B cell (primary cell): ENCODE measurements around the gene BATF2. TPM values are rescaled to one million over a fixed set of nuclear protein-coding genes. Genes with fewer than 3 reads are reported as not detected.

ENCODE experiments used
- ATAC-seq: fragments of 200-7000 bp; cut with Tn5 transposase; one replicate; pipeline ENCODE4 v1.10.0; 2021; ENCODE audit warnings: low read depth, mild to moderate bottlenecking, moderate number of reproducible peaks, moderate library complexity
- CTCF ChIA-PET: fragments of 350-600 bp; sonication (Branson Sonifier 250); formaldehyde crosslinking; loops from one replicate; lab custom pipeline; 2021; ENCODE audit warnings: antibody characterized with exemption, inconsistent platforms; lab: Charles Lee
- POLR2A ChIA-PET: fragments of 350-600 bp; sonication (Branson Sonifier 250); formaldehyde crosslinking; loops from one replicate; lab custom pipeline; 2021; ENCODE audit warnings: antibody characterized with exemption; lab: Charles Lee
- DNase-seq: peaks from one replicate; pipeline ENCODE4 v3.0.0; 2013
- H2AFZ ChIP-seq: 2 replicates; pipeline ENCODE4 v1.6.1; 2012; ENCODE audit warnings: mild to moderate bottlenecking, low read depth, low read length; ENCODE audit not compliant: insufficient read depth, poor library complexity, severe bottlenecking
- H3K27ac ChIP-seq, 2 donors: 1 replicate in 1 of 2; 2 replicates in 1 of 2; pipeline ENCODE4 v1.5.1; 2012 to 2013; ENCODE audit warnings: low read length in 2 of 2, mild to moderate bottlenecking in 2 of 2, moderate library complexity in 1 of 2
- H3K27me3 ChIP-seq, 4 experiments: fragments of 200-600 bp in 1 of 4; sonication (generic) in 1 of 4; replicated peaks in 1 of 4; 1 replicate in 2 of 4; 2 replicates in 2 of 4; pipeline versions ENCODE4 v1.6.1 to v1.7.0; 2013 to 2016; ENCODE audit warnings: low read length in 3 of 4, mild to moderate bottlenecking in 2 of 4, mixed read lengths in 1 of 4, moderate library complexity in 1 of 4; ENCODE audit not compliant: insufficient read depth in 4 of 4, control insufficient read depth in 3 of 4; ENCODE audit errors: control extremely low read depth in 1 of 4
- H3K36me3 ChIP-seq, 2 experiments: replicated peaks in 1 of 2; 1 replicate in 1 of 2; 2 replicates in 1 of 2; pipeline versions ENCODE4 v1.6.1 to v1.7.1; 2013; ENCODE audit warnings: low read length in 1 of 2; ENCODE audit not compliant: insufficient read depth in 2 of 2, control insufficient read depth in 1 of 2; ENCODE audit errors: control extremely low read depth in 1 of 2, extremely low read depth in 1 of 2
- H3K4me1 ChIP-seq, 2 donors: fragments of 200-600 bp in 1 of 2; sonication (generic) in 1 of 2; 1 replicate in 1 of 2; 2 replicates in 1 of 2; pipeline versions ENCODE4 v1.5.1 to v1.6.1; 2013 to 2017; ENCODE audit warnings: low read length in 2 of 2; ENCODE audit not compliant: control insufficient read depth in 2 of 2, insufficient read depth in 2 of 2
- H3K4me2 ChIP-seq: replicated peaks from 2 replicates; pipeline ENCODE3; 2012; ENCODE audit warnings: mild to moderate bottlenecking, low read depth, low read length; ENCODE audit not compliant: poor library complexity, severe bottlenecking
- H3K4me3 ChIP-seq, 5 experiments: fragments of 200-600 bp in 1 of 5; sonication (generic) in 1 of 5; 1 replicate in 3 of 5; 2 replicates in 2 of 5; pipeline versions ENCODE4 v1.5.1 to v1.7.0; 2011 to 2016; ENCODE audit warnings: low read length in 4 of 5, mild to moderate bottlenecking in 4 of 5, low read depth in 2 of 5, control low read depth in 1 of 5, moderate library complexity in 1 of 5; ENCODE audit not compliant: insufficient read depth in 1 of 5; ENCODE audit errors: control extremely low read depth in 1 of 5, extremely low read depth in 1 of 5
- H3K79me2 ChIP-seq: fragments of 200-600 bp; sonication (generic); one replicate; pipeline ENCODE4 v1.6.0; 2016; ENCODE audit warnings: low read length; ENCODE audit not compliant: control insufficient read depth, insufficient read depth
- H3K9ac ChIP-seq: fragments of 200-600 bp; sonication (generic); 2 replicates; pipeline ENCODE4 v1.6.1; 2017; ENCODE audit warnings: mild to moderate bottlenecking, low read length, moderate library complexity
- H3K9me3 ChIP-seq, 3 donors: one replicate each; pipeline versions ENCODE4 v1.6.1 to v1.7.1; 2013; ENCODE audit warnings: low read length in 2 of 3; ENCODE audit not compliant: control insufficient read depth in 2 of 3, insufficient read depth in 1 of 3; ENCODE audit errors: control extremely low read depth in 1 of 3
- H4K20me1 ChIP-seq: 2 replicates; pipeline ENCODE4 v1.6.0; 2012; ENCODE audit warnings: mild to moderate bottlenecking, low read length; ENCODE audit not compliant: insufficient read depth, control insufficient read depth, poor library complexity, severe bottlenecking
- H3K27ac Mint-ChIP-seq: one replicate; pipeline ENCODE4 v1.8.0; 2021; ENCODE audit warnings: mixed read lengths
- H3K27me3 Mint-ChIP-seq: one replicate; pipeline ENCODE4 v1.8.0; 2021; ENCODE audit warnings: mixed read lengths
- H3K4me1 Mint-ChIP-seq: one replicate; pipeline ENCODE4 v1.8.0; 2021; ENCODE audit warnings: mixed read lengths
- H3K4me3 Mint-ChIP-seq: one replicate; pipeline ENCODE4 v1.8.0; 2021; ENCODE audit warnings: mixed read lengths
- H3K9me3 Mint-ChIP-seq: one replicate; pipeline ENCODE4 v1.8.0; 2022; ENCODE audit warnings: mixed read lengths; ENCODE audit not compliant: insufficient read depth
- EZH2 ChIP-seq: IDR thresholded peaks from 2 replicates; pipeline ENCODE4 v1.6.1; 2012; ENCODE audit warnings: borderline replicate concordance, low read depth, mild to moderate bottlenecking, moderate library complexity, low read length; ENCODE audit not compliant: insufficient read depth, poor library complexity, severe bottlenecking
- WGBS: methylation state at CpG from one replicate; pipeline ENCODE4 v1.1.5; 2013; ENCODE audit warnings: missing lambda C conversion rate; ENCODE audit not compliant: insufficient coverage; 5-methylcytosine and 5-hydroxymethylcytosine counted together
- intact Hi-C: fragments of 100-400 bp; cut with micrococcal nuclease; formaldehyde crosslinking; loops from one replicate; pipeline ENCODE4 v1.10.0; 2022
- polyA plus RNA-seq: library from polyadenylated mRNA; depleted of rRNA; stranded (reverse); fragments of >200 nt; gene quantifications from 2 replicates; pipeline ENCODE4 v1.2.3, GENCODE V29; 2012
- small RNA-seq: library from RNA; depleted of rRNA; stranded (forward); fragments of <200 nt; gene quantifications from one replicate; pipeline ENCODE3, GENCODE V24; 2012; ENCODE audit warnings: low replicate concordance, low read depth; ENCODE audit not compliant: insufficient read length
- total RNA-seq, 2 donors: library from RNA; stranded (reverse); fragments of 120-200 nt in 1 of 2; gene quantifications; 1 replicate in 1 of 2; 2 replicates in 1 of 2; pipeline versions ENCODE4 v1.2.3 to v1.2.4, GENCODE V29; 2013 to 2022
- TF ChIP-seq, protein P1 (sequence below): fragments of 200-600 bp; IDR thresholded peaks from one replicate; pipeline ENCODE4 v1.8.0; 2022; ENCODE audit warnings: antibody characterized with exemption, mild to moderate bottlenecking

Gene BATF2
- total and polyA plus RNA-seq, 2 donors (not counting 1 experiment from before 2014, with no cell fraction given), result 0.62 to 1.7 TPM

DNA sequence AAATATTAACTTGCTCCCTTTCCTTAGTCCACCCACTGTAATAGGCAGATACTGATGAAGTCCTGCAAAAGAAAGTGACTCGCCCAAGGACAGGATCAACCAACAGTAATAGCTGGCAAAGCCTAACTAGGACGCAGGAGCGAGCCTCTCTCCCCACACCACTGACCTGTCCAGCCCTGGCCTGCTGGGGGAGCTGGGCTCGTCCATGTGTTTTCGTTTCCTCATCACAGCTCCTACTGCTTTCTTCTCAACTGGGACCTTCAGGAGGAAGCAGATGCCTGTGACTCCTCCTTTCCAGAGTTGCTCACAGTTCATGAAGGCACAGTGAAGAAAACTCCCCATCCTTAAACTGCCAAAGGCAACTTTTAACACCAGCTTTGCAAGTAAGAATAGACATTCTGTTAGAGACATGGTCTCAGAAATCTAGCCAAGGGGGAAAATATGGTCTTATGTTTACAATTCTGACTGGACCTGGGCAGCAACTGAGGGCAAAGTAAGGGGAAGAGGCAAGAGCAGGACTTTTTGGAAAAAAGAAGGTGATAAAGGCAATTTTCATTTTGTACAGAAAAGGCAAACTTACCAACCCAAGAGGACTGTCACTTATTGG is 49.5 kb downstream of the BATF2 start:
- H3K4me1 Mint-ChIP-seq, result no peaks in the 10 kb centered on the region
- Histone ChIP-seq H3K9ac (no peak overlapping the region), H3K36me3 (no peaks in the 10 kb centered on the region), H3K4me3 (no peak overlapping the region), H3K4me2 (no peak overlapping the region), H3K27ac (no peak overlapping the region), H4K20me1 (no peaks in the 10 kb centered on the region), H3K27me3 (peaks cover 0 to 3% (median 0%) of the 10 kb centered on the region in 4 experiments), H3K79me2 (no peaks in the 10 kb centered on the region), H3K9me3 (no peaks in the 10 kb centered on the region), H3K4me1 (peaks cover 0 to 4% of the 10 kb centered on the region in 2 donors), H2AFZ (no peak overlapping the region)
- no peak for DNase-seq
- no peak for TF ChIP-seq EZH2
- TF ChIP-seq, protein P1, sequence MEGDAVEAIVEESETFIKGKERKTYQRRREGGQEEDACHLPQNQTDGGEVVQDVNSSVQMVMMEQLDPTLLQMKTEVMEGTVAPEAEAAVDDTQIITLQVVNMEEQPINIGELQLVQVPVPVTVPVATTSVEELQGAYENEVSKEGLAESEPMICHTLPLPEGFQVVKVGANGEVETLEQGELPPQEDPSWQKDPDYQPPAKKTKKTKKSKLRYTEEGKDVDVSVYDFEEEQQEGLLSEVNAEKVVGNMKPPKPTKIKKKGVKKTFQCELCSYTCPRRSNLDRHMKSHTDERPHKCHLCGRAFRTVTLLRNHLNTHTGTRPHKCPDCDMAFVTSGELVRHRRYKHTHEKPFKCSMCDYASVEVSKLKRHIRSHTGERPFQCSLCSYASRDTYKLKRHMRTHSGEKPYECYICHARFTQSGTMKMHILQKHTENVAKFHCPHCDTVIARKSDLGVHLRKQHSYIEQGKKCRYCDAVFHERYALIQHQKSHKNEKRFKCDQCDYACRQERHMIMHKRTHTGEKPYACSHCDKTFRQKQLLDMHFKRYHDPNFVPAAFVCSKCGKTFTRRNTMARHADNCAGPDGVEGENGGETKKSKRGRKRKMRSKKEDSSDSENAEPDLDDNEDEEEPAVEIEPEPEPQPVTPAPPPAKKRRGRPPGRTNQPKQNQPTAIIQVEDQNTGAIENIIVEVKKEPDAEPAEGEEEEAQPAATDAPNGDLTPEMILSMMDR, result no peak
- no peaks in the 10 kb centered on the region for H3K9me3 Mint-ChIP-seq
- POLR2A ChIA-PET, result no interaction called here
- peaks cover 17% of the 10 kb centered on the region for H3K27me3 Mint-ChIP-seq
- H3K27ac Mint-ChIP-seq, result no peak overlapping the region
- intact Hi-C loops, result no loop called here
- CTCF ChIA-PET, result interaction anchor here (1.2 kb wide), 1 partner anchor 67 kb away, joined by 3 read pairs; the partner anchor contains the start of gene ARL2
- no peak overlapping the region for H3K4me3 Mint-ChIP-seq
- ATAC-seq, result no peak
- 78% methylated on average over 5 of the region's 5 CpGs for WGBS

Small RNA genes lying within 50 kb of the gene (small RNA-seq; reads per million reads assigned to genes)
- gene MIR6879 (not detected), gene SNX15 (not detected)

Other genes with a start within 250 kb of the BATF2 start
- gene PYGM, start 237.0 kb downstream of the BATF2 start, total RNA-seq, result 9.1 and 9.3 TPM in 2 replicates
- gene PYGM, start 237.0 kb downstream of the BATF2 start, polyA plus RNA-seq, result 9.6 and 13.2 TPM in 2 replicates
- 914 and 931 TPM in 2 replicates for gene SF1, start 218.4 kb downstream of the BATF2 start, total RNA-seq
- 369 and 714 TPM in 2 replicates for gene SF1, start 218.4 kb downstream of the BATF2 start, polyA plus RNA-seq
- 118 and 122 TPM in 2 replicates for gene MAP4K2, start 193.8 kb downstream of the BATF2 start, total RNA-seq
- 163 and 165 TPM in 2 replicates for gene MAP4K2, start 193.8 kb downstream of the BATF2 start, polyA plus RNA-seq
- 46.3 and 48.2 TPM in 2 replicates for gene MEN1, start 186.4 kb downstream of the BATF2 start, total RNA-seq
- 68.5 and 71.5 TPM in 2 replicates for gene MEN1, start 186.4 kb downstream of the BATF2 start, polyA plus RNA-seq
- gene CDC42BPG, start 152.3 kb downstream of the BATF2 start, total RNA-seq, result 8.7 and 9.3 TPM in 2 replicates
- 3.7 and 4.4 TPM in 2 replicates for gene CDC42BPG, start 152.3 kb downstream of the BATF2 start, polyA plus RNA-seq
- 249 and 280 TPM in 2 replicates for gene EHD1, start 118.3 kb downstream of the BATF2 start, total RNA-seq
- gene EHD1, start 118.3 kb downstream of the BATF2 start, polyA plus RNA-seq, result 208 and 223 TPM in 2 replicates
- gene ATG2A, start 79.8 kb downstream of the BATF2 start, total RNA-seq, result 38.6 and 43.4 TPM in 2 replicates
- gene ATG2A, start 79.8 kb downstream of the BATF2 start, polyA plus RNA-seq, result 24.3 and 32.8 TPM in 2 replicates
- 22.6 and 24.2 TPM in 2 replicates for gene PPP2R5B, start 72.3 kb downstream of the BATF2 start, total RNA-seq
- 24.3 and 30.5 TPM in 2 replicates for gene PPP2R5B, start 72.3 kb downstream of the BATF2 start, polyA plus RNA-seq
- gene GPHA2, start 61.1 kb downstream of the BATF2 start, total RNA-seq, result 0.39 TPM in 1 of 2 replicates, not detected in the other
- 1.2 and 2.8 TPM in 2 replicates for gene GPHA2, start 61.1 kb downstream of the BATF2 start, polyA plus RNA-seq
- gene MAJIN, start 24.9 kb downstream of the BATF2 start, total RNA-seq, result 0.71 and 0.95 TPM in 2 replicates
- gene MAJIN, start 24.9 kb downstream of the BATF2 start, polyA plus RNA-seq, result 1.2 and 2.4 TPM in 2 replicates
- gene ARL2, start 17.2 kb upstream of the BATF2 start, total RNA-seq, result 43.4 and 44.4 TPM in 2 replicates
- gene ARL2, start 17.2 kb upstream of the BATF2 start, polyA plus RNA-seq, result 25.9 and 53.6 TPM in 2 replicates
- 28.5 and 30.4 TPM in 2 replicates for gene SNX15, start 30.5 kb upstream of the BATF2 start, total RNA-seq
- 20.0 and 26.0 TPM in 2 replicates for gene SNX15, start 30.5 kb upstream of the BATF2 start, polyA plus RNA-seq
- 5.9 and 7.5 TPM in 2 replicates for gene SAC3D1, start 44.2 kb upstream of the BATF2 start, total RNA-seq
- 2.4 and 6.0 TPM in 2 replicates for gene SAC3D1, start 44.2 kb upstream of the BATF2 start, polyA plus RNA-seq
- gene NAALADL1, start 61.6 kb upstream of the BATF2 start, total RNA-seq, result 23.0 and 24.3 TPM in 2 replicates
- gene NAALADL1, start 61.6 kb upstream of the BATF2 start, polyA plus RNA-seq, result 30.8 and 40.2 TPM in 2 replicates
- 0.78 and 1.4 TPM in 2 replicates for gene CDCA5, start 87.1 kb upstream of the BATF2 start, total RNA-seq
- 1.1 and 1.3 TPM in 2 replicates for gene CDCA5, start 87.1 kb upstream of the BATF2 start, polyA plus RNA-seq
- gene ZFPL1, start 87.3 kb upstream of the BATF2 start, total RNA-seq, result 47.9 and 57.3 TPM in 2 replicates
- gene ZFPL1, start 87.3 kb upstream of the BATF2 start, polyA plus RNA-seq, result 66.7 and 79.2 TPM in 2 replicates
- gene VPS51, start 99.2 kb upstream of the BATF2 start, total RNA-seq, result 223 and 225 TPM in 2 replicates
- gene VPS51, start 99.2 kb upstream of the BATF2 start, polyA plus RNA-seq, result 204 and 206 TPM in 2 replicates
- 28.5 and 35.3 TPM in 2 replicates for gene TM7SF2, start 114.9 kb upstream of the BATF2 start, total RNA-seq
- gene TM7SF2, start 114.9 kb upstream of the BATF2 start, polyA plus RNA-seq, result 22.8 and 23.9 TPM in 2 replicates
- 14.1 and 14.5 TPM in 2 replicates for gene ZNHIT2, start 120.7 kb upstream of the BATF2 start, total RNA-seq
- gene ZNHIT2, start 120.7 kb upstream of the BATF2 start, polyA plus RNA-seq, result 2.0 and 6.2 TPM in 2 replicates
- gene FAU, start 125.2 kb upstream of the BATF2 start, total RNA-seq, result 1,288 and 1,318 TPM in 2 replicates
- 1,483 and 1,559 TPM in 2 replicates for gene FAU, start 125.2 kb upstream of the BATF2 start, polyA plus RNA-seq
- gene MRPL49, start 125.3 kb upstream of the BATF2 start, total RNA-seq, result 48.5 and 58.5 TPM in 2 replicates
- gene MRPL49, start 125.3 kb upstream of the BATF2 start, polyA plus RNA-seq, result 39.6 and 46.8 TPM in 2 replicates
- 187 and 188 TPM in 2 replicates for gene SYVN1, start 137.5 kb upstream of the BATF2 start, total RNA-seq
- gene SYVN1, start 137.5 kb upstream of the BATF2 start, polyA plus RNA-seq, result 250 and 282 TPM in 2 replicates
- not detected in 2 replicates for gene SPDYC, start 173.3 kb upstream of the BATF2 start, total RNA-seq
- not detected in 2 replicates for gene SPDYC, start 173.3 kb upstream of the BATF2 start, polyA plus RNA-seq
- gene CAPN1, start 185.0 kb upstream of the BATF2 start, total RNA-seq, result 192 and 202 TPM in 2 replicates
- gene CAPN1, start 185.0 kb upstream of the BATF2 start, polyA plus RNA-seq, result 175 and 192 TPM in 2 replicates